ENCODE results near the gene RBP3.

DNA sequence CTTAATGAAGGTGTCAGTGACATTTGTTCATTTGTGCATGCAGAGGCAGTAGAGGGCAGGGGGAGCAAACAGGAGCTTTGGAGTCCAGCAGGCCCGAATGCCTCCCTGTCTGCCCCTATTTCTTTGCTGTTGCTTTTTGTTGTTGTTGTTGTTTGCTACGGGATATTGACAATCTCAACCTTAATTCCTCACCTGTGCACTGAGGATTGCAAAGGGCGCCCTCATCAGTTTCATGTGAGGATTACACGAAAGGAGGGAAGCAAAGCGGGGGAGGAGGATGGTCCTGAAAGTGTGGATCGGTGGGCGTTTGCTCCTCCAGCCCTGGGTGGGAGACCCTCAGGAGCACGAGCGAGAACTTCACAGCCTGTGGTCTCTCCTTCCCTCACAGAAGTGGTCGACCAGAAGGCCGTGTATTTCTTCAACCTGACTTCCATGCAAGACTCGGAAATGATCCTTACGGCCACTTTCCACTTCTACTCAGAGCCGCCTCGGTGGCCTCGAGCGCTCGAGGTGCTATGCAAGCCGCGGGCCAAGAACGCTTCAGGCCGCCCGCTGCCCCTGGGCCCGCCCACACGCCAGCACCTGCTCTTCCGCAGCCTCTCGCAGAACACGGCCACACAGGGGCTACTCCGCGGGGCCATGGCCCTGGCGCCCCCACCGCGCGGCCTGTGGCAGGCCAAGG is 38.6 kb upstream of the RBP3 start:
- TF ChIP-seq POLR2AphosphoS5 (IDR thresholded peaks at IDR 0.05; ENCODE audit: borderline replicate concordance, low read depth, low read length) (no peak), EZH2 (IDR thresholded peaks at IDR 0.05) (no peak), FOXP2 (optimal IDR thresholded peaks at IDR 0.05; ENCODE audit: control extremely low read depth, extremely low read length, insufficient read depth) (no peak)

Measured in SK-N-MC (cell line).